GM23338 (cell line): Measurements from ENCODE around the gene PGR. TPM values are rescaled to one million over a fixed set of nuclear protein-coding genes. Genes with fewer than 3 reads are reported as not detected.

Source experiments
- ATAC-seq: fragments of 200-7000 bp; cut with Tn5 transposase; 3 replicates; pipeline ENCODE4 v1.9.1; 2020
- DNase-seq: peaks from one replicate; pipeline ENCODE4 v3.0.0-alpha.2; 2015; ENCODE audit warnings: low spot score
- H2AFZ ChIP-seq: fragments of 200-600 bp; sonication (generic); 2 replicates; pipeline ENCODE4 v1.8.0; 2016; ENCODE audit warnings: antibody characterized with exemption, mild to moderate bottlenecking, moderate library complexity
- H3F3A ChIP-seq: fragments of 200-600 bp; sonication (generic); replicated peaks from 2 replicates; pipeline ENCODE4 v1.8.0; 2017; ENCODE audit warnings: antibody characterized with exemption, mixed run types, low read depth
- H3K27ac ChIP-seq: fragments of 200-600 bp; sonication (generic); 2 replicates; pipeline ENCODE4 v1.6.1; 2016; ENCODE audit warnings: low read depth
- H3K27me3 ChIP-seq: fragments of 200-600 bp; sonication (generic); 2 replicates; pipeline ENCODE4 v1.8.0; 2016; ENCODE audit warnings: mild to moderate bottlenecking, mixed run types, moderate library complexity; ENCODE audit not compliant: insufficient read depth
- H3K36me3 ChIP-seq: fragments of 200-600 bp; sonication (generic); 2 replicates; pipeline ENCODE4 v1.8.0; 2016; ENCODE audit warnings: mild to moderate bottlenecking; ENCODE audit not compliant: insufficient read depth
- H3K4me1 ChIP-seq: fragments of 200-600 bp; sonication (generic); 2 replicates; pipeline ENCODE4 v1.8.0; 2016; ENCODE audit warnings: mild to moderate bottlenecking, moderate library complexity; ENCODE audit not compliant: insufficient read depth
- H3K4me2 ChIP-seq: fragments of 200-600 bp; sonication (generic); 2 replicates; pipeline ENCODE4 v1.7.1; 2017; ENCODE audit warnings: mixed run types
- H3K4me3 ChIP-seq: fragments of 200-600 bp; sonication (generic); 2 replicates; pipeline ENCODE4 v1.6.1; 2016; ENCODE audit warnings: mixed run types
- H3K79me2 ChIP-seq: fragments of 200-600 bp; sonication (generic); replicated peaks from 2 replicates; pipeline ENCODE4 v1.8.0; 2017; ENCODE audit warnings: mild to moderate bottlenecking; ENCODE audit not compliant: insufficient read depth
- H3K9me2 ChIP-seq: fragments of 200-600 bp; sonication (generic); 2 replicates; pipeline ENCODE4 v1.8.0; 2017; ENCODE audit not compliant: insufficient read depth
- H4K20me1 ChIP-seq: fragments of 200-600 bp; sonication (generic); replicated peaks from 2 replicates; pipeline ENCODE4 v1.8.0; 2017; ENCODE audit warnings: mild to moderate bottlenecking; ENCODE audit not compliant: insufficient read depth
- H3K27ac Mint-ChIP-seq: 2 replicates; pipeline ENCODE4 v1.8.0; 2020; ENCODE audit warnings: inconsistent platforms, mild to moderate bottlenecking, moderate library complexity, mixed read lengths
- H3K27me3 Mint-ChIP-seq: 3 replicates; pipeline ENCODE4 v1.8.0; 2022; ENCODE audit warnings: low read depth, mild to moderate bottlenecking, moderate library complexity, mixed read lengths, inconsistent platforms; ENCODE audit not compliant: insufficient read depth, poor library complexity
- H3K36me3 Mint-ChIP-seq: 3 replicates; pipeline ENCODE4 v1.8.0; 2021; ENCODE audit warnings: low read depth, mild to moderate bottlenecking, inconsistent platforms, moderate library complexity, mixed read lengths
- H3K4me1 Mint-ChIP-seq: 3 replicates; pipeline ENCODE4 v1.8.0; 2020; ENCODE audit warnings: mild to moderate bottlenecking, inconsistent platforms, mixed read lengths
- H3K4me3 Mint-ChIP-seq: 3 replicates; pipeline ENCODE4 v1.8.0; 2021; ENCODE audit warnings: moderate library complexity, mild to moderate bottlenecking, inconsistent platforms, mixed read lengths
- H3K9me3 Mint-ChIP-seq: 3 replicates; pipeline ENCODE4 v1.8.0; 2020; ENCODE audit warnings: moderate library complexity, mild to moderate bottlenecking, inconsistent platforms, mixed read lengths
- CTCF ChIP-seq, 2 experiments: fragments of 200-600 bp in 1 of 2; sonication (generic) in 1 of 2; conservative IDR thresholded peaks; 2 replicates each; pipeline versions ENCODE4 v1.5.1 to v1.6.1; 2016 to 2017; ENCODE audit warnings: antibody characterized with exemption in 2 of 2, low read depth in 2 of 2, mild to moderate bottlenecking in 2 of 2, moderate library complexity in 1 of 2
- NANOG ChIP-seq: IDR thresholded peaks from 2 replicates; pipeline ENCODE4 v1.6.1; 2016; ENCODE audit warnings: antibody characterized with exemption, borderline replicate concordance
- REST ChIP-seq: IDR thresholded peaks from one replicate; pipeline ENCODE4 v1.6.1; 2018; ENCODE audit warnings: antibody characterized with exemption; ENCODE audit not compliant: unreplicated experiment
- ZNF114 ChIP-seq: fragments of 250-450 bp; sonication (Bioruptor Pico); IDR thresholded peaks from 2 replicates; pipeline ENCODE4 v1.5.0; 2020; ENCODE audit warnings: mild to moderate bottlenecking, moderate library complexity
- ZNF462 ChIP-seq: fragments of 250-450 bp; sonication (Bioruptor Pico); IDR thresholded peaks from 2 replicates; pipeline ENCODE4 v1.5.0; 2020; ENCODE audit warnings: mild to moderate bottlenecking, moderate library complexity
- polyA plus RNA-seq: library from polyadenylated mRNA; unstranded; fragments of >200 nt; fragmentation: Nextera tagmentation; extraction: Ambion mirVana; gene quantifications from 2 replicates; pipeline ENCODE4 v1.2.1, GENCODE V29; 2016
- total RNA-seq: library from RNA; depleted of rRNA; stranded (reverse); fragments of >200 nt; shearing (Covaris generic); gene quantifications from 2 replicates; pipeline ENCODE4 v1.2.3, GENCODE V29; 2014

The PGR gene
- total and polyA plus RNA-seq, 2 experiments from 2014 or later = 0.07 to 0.11 TPM

GRCh38 chr11:101030015-101030414 is 99.6 kb downstream of the PGR start:
- peaks cover 3% of the 10 kb centered on the region; the same call in 2 of the 3 replicates for H3K4me1 Mint-ChIP-seq
- no peak overlapping the region for H3K4me3 Mint-ChIP-seq
- H3K36me3 Mint-ChIP-seq = no peaks in the 10 kb centered on the region
- Histone ChIP-seq H3K4me3 (no peak overlapping the region), H2AFZ (no peak overlapping the region), H3K27ac (no peak overlapping the region), H3K36me3 (no peaks in the 10 kb centered on the region), H3K9me2 (no peaks in the 10 kb centered on the region), H3K4me2 (no peak overlapping the region), H3K4me1 (no peaks in the 10 kb centered on the region), H3F3A (no peaks in the 10 kb centered on the region), H4K20me1 (no peaks in the 10 kb centered on the region), H3K79me2 (no peaks in the 10 kb centered on the region), H3K27me3 (no peaks in the 10 kb centered on the region)
- DNase-seq (no peak), ATAC-seq (no peak)
- H3K27ac Mint-ChIP-seq = no peak overlapping the region
- no peaks in the 10 kb centered on the region for H3K9me3 Mint-ChIP-seq
- no peaks in the 10 kb centered on the region for H3K27me3 Mint-ChIP-seq
- TF ChIP-seq ZNF114 (CRISPR knock-in tag) (no peak), NANOG (no peak), ZNF462 (no peak), CTCF (conservative IDR thresholded peaks at IDR 0.05; ENCODE audit: low read depth in 2 of 2) (no peak), REST (no peak)
